ENCODE data around the gene USP28. TPM values are rescaled to one million over a fixed set of nuclear protein-coding genes. Genes with fewer than 3 reads are reported as not detected.
"Not testable (repeated sequence)": the region's sequence is repeated elsewhere in the genome, so short reads cannot be mapped to it uniquely, and the experiment has no call there.

The USP28 gene
- total RNA-seq, 1 donor from 2014 or later: 30.9 TPM

GRCh38 chr11:113808931-113809330 is 66.4 kb downstream of the USP28 start:
- no peak overlapping the region for H3K27ac Mint-ChIP-seq
- H3K4me1 Mint-ChIP-seq (ENCODE audit: low read depth): no peaks in the 10 kb centered on the region
- intact Hi-C loops (cut with micrococcal nuclease): no loop called here
- no peaks in the 10 kb centered on the region for H3K9me3 Mint-ChIP-seq
- H3K27me3 Mint-ChIP-seq (ENCODE audit: insufficient read depth): no peaks in the 10 kb centered on the region
- H3K4me3 Mint-ChIP-seq: no peak overlapping the region
- peaks cover 32% of the 10 kb centered on the region for H3K36me3 Mint-ChIP-seq (ENCODE audit: low read depth)
- DNase-seq (ENCODE audit: low spot score): no peak

- Mint-ChIP-seq H3K4me1 (ENCODE audit: low read depth) (no peaks in the 10 kb centered on the region), H3K9me3 (no peaks in the 10 kb centered on the region), H3K36me3 (ENCODE audit: low read depth) (peaks cover 32% of the 10 kb centered on the region), H3K27ac (no peak overlapping the region), H3K27me3 (ENCODE audit: insufficient read depth) (no peaks in the 10 kb centered on the region), H3K4me3 (no peak overlapping the region)
- peak; percentile 8 for DNase-seq (ENCODE audit: low spot score)
- intact Hi-C loops (cut with micrococcal nuclease): loop anchor here (2.0 kb wide), 2 partner anchors 68 to 454 kb away; partner anchors contain the start of gene USP28
These were observed 69.0 kb downstream of the USP28 start for GRCh38 chr11:113806406-113806805.

GRCh38 chr11:113805640-113806039 is 69.7 kb downstream of the USP28 start:
- no peaks in the 10 kb centered on the region for H3K27me3 Mint-ChIP-seq (ENCODE audit: insufficient read depth)
- H3K36me3 Mint-ChIP-seq (ENCODE audit: low read depth): peaks cover 40% of the 10 kb centered on the region
- no peaks in the 10 kb centered on the region for H3K9me3 Mint-ChIP-seq
- H3K4me3 Mint-ChIP-seq: no peak overlapping the region
- H3K27ac Mint-ChIP-seq: no peak overlapping the region
- intact Hi-C loops (cut with micrococcal nuclease): loop anchor here (2.0 kb wide), 2 partner anchors 69 to 455 kb away; partner anchors contain the start of gene USP28
- no peak for DNase-seq (ENCODE audit: low spot score)
- no peaks in the 10 kb centered on the region for H3K4me1 Mint-ChIP-seq (ENCODE audit: low read depth)

- intact Hi-C loops (cut with micrococcal nuclease): no loop called here
- Mint-ChIP-seq H3K4me3 (no peak overlapping the region), H3K27ac (no peak overlapping the region), H3K36me3 (ENCODE audit: low read depth) (peaks cover 48% of the 10 kb centered on the region), H3K4me1 (ENCODE audit: low read depth) (no peaks in the 10 kb centered on the region), H3K9me3 (no peaks in the 10 kb centered on the region), H3K27me3 (ENCODE audit: insufficient read depth) (no peaks in the 10 kb centered on the region)
- no peak for DNase-seq (ENCODE audit: low spot score)
These were observed 72.8 kb downstream of the USP28 start for GRCh38 chr11:113802621-113803020.

GRCh38 chr11:113796663-113797259 is 78.6 kb downstream of the USP28 start:
- no peak overlapping the region for H3K27ac Mint-ChIP-seq
- H3K36me3 Mint-ChIP-seq (ENCODE audit: low read depth): peaks cover 23% of the 10 kb centered on the region
- H3K27me3 Mint-ChIP-seq (ENCODE audit: insufficient read depth): peaks cover 2% of the 10 kb centered on the region
- no peaks in the 10 kb centered on the region for H3K9me3 Mint-ChIP-seq
- H3K4me1 Mint-ChIP-seq (ENCODE audit: low read depth): no peaks in the 10 kb centered on the region
- no peak overlapping the region for H3K4me3 Mint-ChIP-seq
- DNase-seq (ENCODE audit: low spot score): no peak
- intact Hi-C loops (cut with micrococcal nuclease): loop anchor here (1.0 kb wide), 2 partner anchors 23 to 491 kb away; partner anchors contain the start of gene ZW10

GRCh38 chr11:113789675-113790320 is 85.6 kb downstream of the USP28 start:
- no peak for DNase-seq (ENCODE audit: low spot score)
- H3K27me3 Mint-ChIP-seq (ENCODE audit: insufficient read depth): peaks cover 2% of the 10 kb centered on the region
- no peaks in the 10 kb centered on the region for H3K9me3 Mint-ChIP-seq
- H3K4me3 Mint-ChIP-seq: no peak overlapping the region
- H3K27ac Mint-ChIP-seq: no peak overlapping the region
- intact Hi-C loops (cut with micrococcal nuclease): no loop called here
- no peaks in the 10 kb centered on the region for H3K4me1 Mint-ChIP-seq (ENCODE audit: low read depth)
- no peaks in the 10 kb centered on the region for H3K36me3 Mint-ChIP-seq (ENCODE audit: low read depth)

GRCh38 chr11:113789016-113789415 is 86.4 kb downstream of the USP28 start:
- H3K27ac Mint-ChIP-seq: not testable (repeated sequence)

GRCh38 chr11:113782134-113782533 is 93.2 kb downstream of the USP28 start:
- no peaks in the 10 kb centered on the region for H3K9me3 Mint-ChIP-seq
- intact Hi-C loops (cut with micrococcal nuclease): no loop called here
- H3K4me1 Mint-ChIP-seq (ENCODE audit: low read depth): no peaks in the 10 kb centered on the region
- no peak for DNase-seq (ENCODE audit: low spot score)
- peaks cover 22% of the 10 kb centered on the region for H3K27me3 Mint-ChIP-seq (ENCODE audit: insufficient read depth)
- no peak overlapping the region for H3K27ac Mint-ChIP-seq
- no peak overlapping the region for H3K4me3 Mint-ChIP-seq
- no peaks in the 10 kb centered on the region for H3K36me3 Mint-ChIP-seq (ENCODE audit: low read depth)

More at GRCh38 chr11:113789016-113789415, 86.4 kb downstream of the USP28 start:
- H3K4me3 Mint-ChIP-seq; H3K36me3 Mint-ChIP-seq (ENCODE audit: low read depth); H3K9me3 Mint-ChIP-seq; H3K27me3 Mint-ChIP-seq (ENCODE audit: insufficient read depth); H3K4me1 Mint-ChIP-seq (ENCODE audit: low read depth); DNase-seq (ENCODE audit: low spot score); intact Hi-C loops (cut with micrococcal nuclease): not testable (repeated sequence)

GRCh38 chr11:113781682-113782081 is 93.7 kb downstream of the USP28 start:
- intact Hi-C loops (cut with micrococcal nuclease): no loop called here
- peaks cover 22% of the 10 kb centered on the region for H3K27me3 Mint-ChIP-seq (ENCODE audit: insufficient read depth)
- no peaks in the 10 kb centered on the region for H3K9me3 Mint-ChIP-seq
- DNase-seq (ENCODE audit: low spot score): no peak
- H3K27ac Mint-ChIP-seq: no peak overlapping the region
- H3K4me3 Mint-ChIP-seq: no peak overlapping the region
- no peaks in the 10 kb centered on the region for H3K36me3 Mint-ChIP-seq (ENCODE audit: low read depth)
- no peaks in the 10 kb centered on the region for H3K4me1 Mint-ChIP-seq (ENCODE audit: low read depth)

GRCh38 chr11:113779496-113779895 is 95.9 kb downstream of the USP28 start, which contains the start of gene CLDN25:
Gene CLDN25 (plus strand): TSS chr11:113779796. CDS start chr11:113779796, 0 bp downstream.
- Mint-ChIP-seq H3K27ac (no peak within 1 kb of the TSS), H3K4me3 (no peak within 1 kb of the TSS), H3K27me3 (ENCODE audit: insufficient read depth) (peaks cover 22% of the 10 kb centered on the region), H3K9me3 (no peaks in the 10 kb centered on the region), H3K36me3 (ENCODE audit: low read depth) (no peaks in the 10 kb centered on the region), H3K4me1 (ENCODE audit: low read depth) (peaks cover 2% of the 10 kb centered on the region)
- no peak for DNase-seq (ENCODE audit: low spot score)
- intact Hi-C loops (cut with micrococcal nuclease): no loop called here

GRCh38 chr11:113778111-113778910 is 97.1 kb downstream of the USP28 start:
- Mint-ChIP-seq H3K4me3 (no peak overlapping the region), H3K9me3 (no peaks in the 10 kb centered on the region), H3K27me3 (ENCODE audit: insufficient read depth) (peaks cover 20% of the 10 kb centered on the region), H3K4me1 (ENCODE audit: low read depth) (peaks cover 5% of the 10 kb centered on the region), H3K27ac (no peak overlapping the region), H3K36me3 (ENCODE audit: low read depth) (peaks cover 3% of the 10 kb centered on the region)
- no peak for DNase-seq (ENCODE audit: low spot score)
- intact Hi-C loops (cut with micrococcal nuclease): no loop called here

- H3K4me3 Mint-ChIP-seq: peak overlapping the region; percentile 100
- peaks cover 14% of the 10 kb centered on the region for H3K4me1 Mint-ChIP-seq (ENCODE audit: low read depth)
- intact Hi-C loops (cut with micrococcal nuclease): loop anchor here (1.0 to 5.0 kb wide), 4 partner anchors 666 to 1897 kb away; partner anchors contain the start of genes CFAP68, FDXACB1, NKAPD1 and PIH1D2
- H3K36me3 Mint-ChIP-seq (ENCODE audit: low read depth): peaks cover 16% of the 10 kb centered on the region
- no peaks in the 10 kb centered on the region for H3K9me3 Mint-ChIP-seq
- peak overlapping the region; percentile 97 for H3K27ac Mint-ChIP-seq
- peaks cover 5% of the 10 kb centered on the region for H3K27me3 Mint-ChIP-seq (ENCODE audit: insufficient read depth)
- DNase-seq (ENCODE audit: low spot score): no peak
These were observed 101.2 kb downstream of the USP28 start for GRCh38 chr11:113774174-113774503.

All from activated T-helper 1 cell treated with anti-CD3 and anti-CD28 coated beads, Interleukin-12 subunit alpha, Interleukin-12 subunit beta, Interleukin-2, Interleukin-4 antibody, amounts not matched to agents 30 ng/mL and 10 ng/mL and 1 ng/mL, durations not matched to agents 14 hours and 24 hours and 36 hours (primary cell).